Inflammatory macrophage treated with lipopolysaccharide for 4 hours (primary cell): ENCODE data around the gene HLA-DMB.

Experiments
- DNase-seq: peaks from one replicate; pipeline ENCODE4 v3.0.0-alpha.2; 2020

The HLA-DMB gene

GRCh38 chr6:32905078-32905477 is 35.8 kb downstream of the HLA-DMB start:
- no peak for DNase-seq

DNA sequence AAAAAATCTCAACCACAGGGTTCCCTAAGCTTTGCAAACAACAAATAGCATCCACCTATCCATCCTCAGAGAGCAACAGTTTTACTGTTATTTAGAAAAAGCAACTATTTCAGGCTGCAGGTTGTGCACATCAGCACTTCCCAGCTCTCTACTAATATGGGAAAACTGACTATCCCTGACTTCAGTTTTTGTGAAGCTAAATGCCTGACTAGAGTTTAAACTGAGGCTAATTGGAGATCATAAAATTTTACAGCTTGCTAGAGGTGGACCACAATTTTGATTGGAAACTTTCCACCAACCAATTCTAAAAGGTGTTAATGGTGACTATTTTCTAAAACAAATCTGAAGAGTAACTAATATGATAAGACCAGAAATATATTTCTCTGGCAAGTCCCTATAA is 36.9 kb downstream of the HLA-DMB start:
- no peak for DNase-seq

- DNase-seq = no peak
Observed at GRCh38 chr6:32895006-32895345, 45.9 kb downstream of the HLA-DMB start.

GRCh38 chr6:32894085-32895005 is 46.5 kb downstream of the HLA-DMB start:
- DNase-seq = peak; percentile 87

GRCh38 chr6:32890831-32891230 is 50.0 kb downstream of the HLA-DMB start:
- peak; percentile 40 for DNase-seq

DNA sequence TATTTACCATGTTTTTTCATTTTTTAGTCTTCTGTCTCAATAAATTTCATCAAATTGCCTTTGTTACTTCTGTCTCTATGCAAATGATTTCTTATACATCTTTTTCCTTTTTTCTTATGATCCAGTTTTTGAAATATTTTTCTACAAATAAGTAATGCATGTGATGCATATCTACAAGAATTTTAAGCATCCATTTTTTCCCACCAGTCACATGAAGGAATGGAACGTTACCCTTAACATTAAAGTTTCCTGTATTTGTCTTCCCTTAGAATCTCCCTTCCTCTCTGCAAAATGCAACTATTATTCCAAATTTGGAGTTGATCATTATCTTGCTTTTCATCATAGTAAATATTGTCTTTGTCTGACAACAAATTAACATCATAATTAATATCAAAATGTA is 51.3 kb downstream of the HLA-DMB start:
- DNase-seq = no peak

DNA sequence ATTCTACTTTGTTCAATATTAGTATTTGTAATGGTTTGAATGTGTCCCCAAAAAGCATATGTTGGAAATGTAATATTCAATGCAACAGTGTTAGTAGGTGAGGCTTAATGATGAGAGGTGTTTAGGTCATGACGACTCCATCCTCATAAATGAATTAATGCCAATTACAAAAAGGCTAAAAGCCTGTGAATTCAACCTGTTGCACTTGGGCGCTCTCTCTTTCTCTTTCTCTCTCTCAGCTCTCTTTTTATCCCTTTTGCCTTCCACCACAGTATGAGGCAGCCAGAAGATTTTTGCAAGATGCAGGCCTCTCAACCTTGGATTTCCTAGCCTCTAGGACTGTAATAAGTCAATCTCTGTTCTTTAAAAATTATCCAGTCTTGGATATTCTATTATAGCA is 52.3 kb downstream of the HLA-DMB start:
- DNase-seq = no peak

- no peak for DNase-seq
Observed at GRCh38 chr6:32887616-32888015, 53.2 kb downstream of the HLA-DMB start.

GRCh38 chr6:32886681-32887383 is 54.0 kb downstream of the HLA-DMB start:
- DNase-seq = no peak

DNA sequence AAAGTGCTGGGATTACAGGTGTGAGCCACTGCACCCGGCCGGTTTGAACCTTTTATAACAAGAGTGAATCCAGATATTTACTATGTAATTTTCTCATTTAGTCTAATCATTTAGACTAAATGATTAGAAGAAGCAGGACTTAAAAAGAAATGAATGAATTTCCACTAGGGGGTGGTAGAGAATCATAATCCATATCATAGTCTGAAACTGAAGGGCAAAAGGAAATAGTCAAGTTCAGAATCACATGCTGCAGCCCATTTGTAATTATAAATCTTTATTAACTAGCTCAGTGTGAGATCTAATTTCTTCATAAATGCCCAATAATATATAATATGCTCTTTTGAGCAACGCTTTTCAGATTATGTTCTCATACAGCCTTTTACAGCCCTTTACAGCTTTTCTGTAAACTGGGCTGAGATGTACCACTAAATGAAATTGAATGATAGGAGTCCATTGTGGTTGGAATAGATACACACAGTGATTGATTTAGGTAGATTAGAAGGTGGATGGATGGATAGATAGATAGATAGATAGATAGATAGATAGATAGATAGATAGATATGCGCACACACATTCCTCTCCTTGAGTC is 55.0 kb downstream of the HLA-DMB start:
- DNase-seq = peak; percentile 86
